ENCODE data around the gene SPARC.
"Not testable (repeated sequence)": the region's sequence is repeated elsewhere in the genome, so short reads cannot be mapped to it uniquely, and the experiment has no call there.

Gene SPARC

GRCh38 chr5:151684690-151685361 is 1.9 kb downstream of the SPARC start:
- TF ChIP-seq CTCF (IDR thresholded peaks at IDR 0.05; ENCODE audit: insufficient read depth, low read depth, low read length, missing control alignments) = peak; percentile 38
- H3K4me3 ChIP-seq (ENCODE audit: low read depth, low read length) = peak overlapping the region; percentile 86
- DNase-seq (ENCODE audit: low read depth) = no peak

- no peak for DNase-seq (ENCODE audit: low read depth)
- H3K4me3 ChIP-seq (ENCODE audit: low read depth, low read length) = peak overlapping the region; percentile 86
- TF ChIP-seq CTCF (IDR thresholded peaks at IDR 0.05; ENCODE audit: insufficient read depth, low read depth, low read length, missing control alignments) = no peak
Measured at GRCh38 chr5:151683986-151684588, 2.6 kb downstream of the SPARC start.

GRCh38 chr5:151683444-151683843 is 3.3 kb downstream of the SPARC start:
- DNase-seq (ENCODE audit: low read depth) = no peak
- TF ChIP-seq CTCF (IDR thresholded peaks at IDR 0.05; ENCODE audit: insufficient read depth, low read depth, low read length, missing control alignments) = no peak
- no peak overlapping the region for H3K4me3 ChIP-seq (ENCODE audit: low read depth, low read length)

- no peak for TF ChIP-seq CTCF (IDR thresholded peaks at IDR 0.05; ENCODE audit: insufficient read depth, low read depth, low read length, missing control alignments)
- no peak overlapping the region for H3K4me3 ChIP-seq (ENCODE audit: low read depth, low read length)
- no peak for DNase-seq (ENCODE audit: low read depth)
Measured at GRCh38 chr5:151682751-151683331, 3.9 kb downstream of the SPARC start.

GRCh38 chr5:151682240-151682639 is 4.5 kb downstream of the SPARC start:
- DNase-seq (ENCODE audit: low read depth) = no peak
- no peak overlapping the region for H3K4me3 ChIP-seq (ENCODE audit: low read depth, low read length)
- no peak for TF ChIP-seq CTCF (IDR thresholded peaks at IDR 0.05; ENCODE audit: insufficient read depth, low read depth, low read length, missing control alignments)

GRCh38 chr5:151680944-151681427 is 5.7 kb downstream of the SPARC start:
- no peak for TF ChIP-seq CTCF (IDR thresholded peaks at IDR 0.05; ENCODE audit: insufficient read depth, low read depth, low read length, missing control alignments)
- no peak for DNase-seq (ENCODE audit: low read depth)
- H3K4me3 ChIP-seq (ENCODE audit: low read depth, low read length) = no peak overlapping the region

GRCh38 chr5:151680156-151680505 is 6.6 kb downstream of the SPARC start:
- not testable (repeated sequence) for H3K4me3 ChIP-seq (ENCODE audit: low read depth, low read length); DNase-seq (ENCODE audit: low read depth)
